Stimulated activated CD8-positive, alpha-beta memory T cell treated with anti-CD3 and anti-CD28 coated beads, Interleukin-7, amount 100 ng/mL, for 1 hour (primary cell): ENCODE results near the gene TUBGCP6.

ENCODE experiments used
- DNase-seq, 2 donors: peaks; one replicate each; pipeline ENCODE4 v3.0.0-alpha.2; 2020; ENCODE audit warnings: low read depth in 2 of 2

The TUBGCP6 gene

GRCh38 chr22:50244420-50245213 lies at the start of gene TUBGCP6:
TSS of gene TUBGCP6 (minus strand) at chr22:50245023. CDS start at chr22:50244459, 564 bp downstream.
- peak; percentile 77 to 85 for DNase-seq

- no peak for DNase-seq
Measured at GRCh38 chr22:50294319-50294656, 49.5 kb upstream of the TUBGCP6 start.

GRCh38 chr22:50293441-50294318 lies 48.9 kb upstream of the TUBGCP6 start:
- no peak for DNase-seq

- DNase-seq: no peak
Measured at GRCh38 chr22:50292643-50293440, 48.0 kb upstream of the TUBGCP6 start.

GRCh38 chr22:50289942-50290630 lies 45.3 kb upstream of the TUBGCP6 start:
- DNase-seq: no peak

- DNase-seq: no peak
Measured at GRCh38 chr22:50289151-50289941, 44.5 kb upstream of the TUBGCP6 start.

GRCh38 chr22:50287731-50288130 lies 42.9 kb upstream of the TUBGCP6 start:
- no peak for DNase-seq

- DNase-seq: no peak
Measured at GRCh38 chr22:50286701-50287318, 42.0 kb upstream of the TUBGCP6 start.

GRCh38 chr22:50286275-50286674 lies 41.5 kb upstream of the TUBGCP6 start:
- DNase-seq: no peak

GRCh38 chr22:50285568-50286229 lies 40.9 kb upstream of the TUBGCP6 start:
- DNase-seq: no peak

GRCh38 chr22:50284479-50284878 lies 39.7 kb upstream of the TUBGCP6 start:
- DNase-seq: no peak

GRCh38 chr22:50283821-50284220 lies 39.0 kb upstream of the TUBGCP6 start:
- no peak for DNase-seq

GRCh38 chr22:50282361-50283155 lies 37.7 kb upstream of the TUBGCP6 start:
- DNase-seq: no peak

GRCh38 chr22:50281957-50282356 lies 37.1 kb upstream of the TUBGCP6 start:
- no peak for DNase-seq

GRCh38 chr22:50281384-50281760 lies 36.5 kb upstream of the TUBGCP6 start:
- DNase-seq: no peak

GRCh38 chr22:50280708-50281383 lies 36.0 kb upstream of the TUBGCP6 start:
- no peak for DNase-seq

- DNase-seq: no peak
Measured at GRCh38 chr22:50280022-50280707, 35.3 kb upstream of the TUBGCP6 start.
